ENCODE measurements around the gene EXOC3L2.

The EXOC3L2 gene

DNA sequence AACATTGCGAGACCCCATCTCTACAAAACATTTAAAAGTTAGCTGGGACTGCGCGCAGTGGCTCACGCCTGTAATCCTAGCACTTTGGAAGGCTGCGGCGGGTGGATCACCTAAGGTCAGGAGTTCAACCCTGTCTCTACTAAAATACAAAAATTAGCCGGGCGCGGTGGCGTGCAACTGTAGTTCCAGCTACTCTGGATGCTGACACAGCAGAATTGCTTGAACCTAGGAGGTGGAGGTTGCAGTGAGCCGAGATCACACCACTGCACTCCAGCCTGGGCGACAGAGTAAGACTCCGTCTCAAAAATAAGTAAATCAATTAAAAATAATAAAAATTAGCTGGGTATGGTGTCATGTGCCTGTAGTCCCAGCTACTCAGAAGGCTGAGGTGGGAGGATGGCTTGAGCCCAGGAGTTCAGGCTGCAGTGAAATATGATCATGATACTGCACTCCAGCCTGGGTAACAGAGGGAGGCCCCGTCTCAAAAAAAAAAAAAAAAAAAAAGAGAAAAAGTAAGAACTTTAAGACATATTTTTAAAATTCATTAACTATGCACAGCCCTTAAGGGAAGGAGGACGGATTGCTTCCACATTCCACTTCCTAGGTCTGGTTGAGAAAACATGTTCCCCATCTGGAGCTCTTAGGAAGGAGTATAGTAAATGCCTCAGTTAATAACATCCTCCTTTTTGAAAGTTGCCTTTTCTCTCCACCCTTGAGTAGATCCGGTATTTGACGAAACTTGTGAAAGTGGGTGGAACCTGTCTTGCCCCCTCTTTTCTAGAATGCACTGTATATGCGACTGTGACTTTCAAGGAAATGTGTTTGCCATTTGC, 26.1 kb downstream of the EXOC3L2 start:
- DNase-seq (ENCODE audit: low read depth in 2 of 2): no peak

DNA sequence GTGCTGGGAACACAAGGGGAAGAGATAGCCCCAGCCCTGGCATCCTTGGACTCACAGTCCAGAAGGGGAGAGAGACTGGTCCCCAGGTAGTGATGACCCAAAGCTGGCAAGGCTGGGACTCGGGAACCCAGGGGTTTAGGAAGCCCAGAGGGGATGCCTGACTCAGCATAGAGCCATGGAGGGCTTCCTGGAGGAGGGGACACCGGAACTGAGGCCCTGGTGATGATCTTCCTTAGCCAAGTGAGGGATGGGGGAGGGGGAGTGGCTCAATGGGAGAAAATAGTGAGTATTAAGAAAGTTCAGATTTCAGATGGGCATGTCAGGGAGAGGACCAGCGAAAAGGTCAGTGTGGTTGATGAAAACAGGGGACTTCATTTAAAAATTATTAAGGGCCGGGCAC, 26.8 kb downstream of the EXOC3L2 start:
- DNase-seq (ENCODE audit: low read depth in 2 of 2): no peak

DNA sequence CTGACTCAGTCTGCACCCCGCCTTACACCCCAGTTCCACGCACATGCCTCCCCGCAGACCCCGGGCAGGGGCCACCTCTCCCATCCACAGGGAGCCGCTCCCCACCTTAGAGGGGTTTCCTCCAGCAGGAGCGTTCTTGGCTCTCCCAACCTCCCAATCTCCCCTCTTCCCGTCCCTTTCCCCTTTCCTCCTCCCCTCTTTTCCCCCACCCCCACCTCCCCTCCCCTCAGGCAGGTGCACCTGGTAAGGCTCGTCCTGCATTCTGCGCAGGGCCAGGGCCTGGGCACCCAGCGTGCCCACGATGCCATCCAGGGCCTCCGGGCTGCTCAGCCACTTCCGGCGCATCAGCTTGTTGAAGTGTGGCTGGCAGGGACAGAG, 27.3 kb downstream of the EXOC3L2 start:
- DNase-seq (ENCODE audit: low read depth in 2 of 2): no peak

GRCh38 chr19:45217193-45217956, 27.8 kb downstream of the EXOC3L2 start:
- DNase-seq (ENCODE audit: low read depth in 2 of 2): no peak

GRCh38 chr19:45216667-45217066, 28.5 kb downstream of the EXOC3L2 start:
- DNase-seq (ENCODE audit: low read depth in 2 of 2): no peak

DNA sequence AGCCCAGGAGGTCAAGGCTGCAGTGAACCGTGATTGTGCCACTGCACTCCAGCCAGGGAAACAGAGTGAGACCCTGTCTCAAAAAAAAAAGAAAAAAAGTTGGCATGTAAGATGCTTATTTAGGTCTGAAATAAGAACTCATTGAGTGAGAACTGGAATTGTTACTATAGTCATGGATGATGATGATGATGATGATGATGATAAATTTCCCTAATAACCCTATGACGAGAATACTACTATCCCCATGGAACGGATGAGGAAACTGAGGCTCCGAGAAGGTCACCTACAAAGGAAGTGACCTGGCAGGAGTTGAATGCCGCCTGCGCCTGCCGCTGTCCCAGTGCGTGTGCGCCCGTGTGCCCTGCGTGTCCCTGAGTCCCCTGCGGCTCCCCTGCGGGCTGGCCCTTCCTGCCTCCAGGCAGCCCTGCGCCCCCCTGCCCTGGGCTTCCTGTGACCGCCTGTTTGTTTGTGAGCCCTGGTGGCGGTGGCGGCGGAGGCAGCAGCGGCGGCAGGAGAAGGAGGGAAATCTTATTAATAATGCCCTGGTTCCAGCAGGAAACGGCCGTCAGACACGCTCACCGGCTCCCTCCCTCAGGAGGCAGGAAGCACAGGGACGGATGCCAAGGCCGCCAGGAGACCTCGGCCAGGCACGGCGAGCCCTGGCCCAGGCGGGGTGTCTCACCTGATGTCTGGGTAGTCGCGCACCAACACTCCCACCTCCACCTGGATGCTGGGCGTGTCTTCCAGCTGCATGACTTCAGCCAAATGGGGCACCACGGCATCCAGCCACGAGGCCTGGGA, 29.6 kb downstream of the EXOC3L2 start:
- DNase-seq (ENCODE audit: low read depth in 2 of 2): no peak

DNA sequence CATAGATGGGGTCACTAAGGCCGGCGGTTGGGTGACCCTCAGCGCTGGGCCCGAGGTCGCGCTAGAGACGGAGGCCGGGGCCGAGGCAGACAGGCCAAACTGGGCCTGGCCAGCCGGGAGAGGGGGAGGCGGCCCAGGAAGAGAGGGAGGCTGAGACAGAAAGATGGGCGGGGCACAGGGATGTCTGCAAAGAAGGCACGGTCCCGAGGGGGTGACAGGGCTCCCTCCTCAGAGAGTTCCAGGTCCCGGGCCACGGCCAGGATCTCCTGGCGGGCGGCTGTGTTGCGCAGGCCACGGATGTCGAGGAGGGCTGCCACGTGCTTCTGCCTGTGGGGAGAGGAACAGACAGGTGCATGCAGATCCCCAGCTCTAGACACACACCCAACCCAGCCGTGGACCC, 32.2 kb downstream of the EXOC3L2 start:
- no peak for DNase-seq (ENCODE audit: low read depth in 2 of 2)

GRCh38 chr19:45211751-45212381, 33.3 kb downstream of the EXOC3L2 start:
- no peak for DNase-seq (ENCODE audit: low read depth in 2 of 2)

DNA sequence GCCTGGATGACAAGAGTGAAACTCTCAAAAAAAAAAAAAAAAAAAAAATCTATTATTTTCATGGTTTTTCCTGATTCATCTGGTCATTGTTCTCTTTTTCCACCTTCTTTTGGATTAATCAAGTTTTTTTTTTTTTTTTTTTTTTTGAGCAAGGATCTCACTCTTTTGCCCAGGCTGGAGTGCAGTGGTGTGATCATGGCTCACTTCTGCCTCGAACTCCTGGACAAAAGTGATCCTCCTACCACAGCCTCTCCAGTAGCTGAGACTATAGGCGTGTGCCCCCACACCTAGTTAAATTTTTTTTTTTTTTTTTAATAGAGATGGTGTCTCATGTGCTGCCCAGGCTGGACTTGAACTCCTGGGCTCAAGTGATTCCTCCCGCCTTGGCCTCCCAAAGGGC, 38.9 kb downstream of the EXOC3L2 start:
- DNase-seq (ENCODE audit: low read depth in 2 of 2): no peak

DNA sequence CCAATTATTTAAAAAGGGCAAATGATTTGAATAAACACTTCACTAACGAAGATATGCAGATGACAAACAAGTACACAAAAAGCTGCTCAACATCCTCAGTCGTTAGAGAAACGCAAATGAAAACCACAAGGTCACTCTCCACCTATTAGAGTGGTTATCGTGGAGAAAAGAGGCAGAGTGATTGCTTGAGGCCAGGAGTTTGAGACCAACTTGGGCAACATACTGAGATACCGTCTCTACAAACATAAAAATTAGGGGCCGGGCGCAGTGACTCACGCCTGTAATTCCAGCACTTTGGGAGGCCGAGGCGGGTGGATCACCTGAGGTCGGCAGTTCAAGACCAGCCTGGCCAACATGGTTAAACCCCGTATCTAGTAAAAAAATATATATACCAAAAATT, 39.4 kb downstream of the EXOC3L2 start:
- DNase-seq (ENCODE audit: low read depth in 2 of 2): no peak

DNA sequence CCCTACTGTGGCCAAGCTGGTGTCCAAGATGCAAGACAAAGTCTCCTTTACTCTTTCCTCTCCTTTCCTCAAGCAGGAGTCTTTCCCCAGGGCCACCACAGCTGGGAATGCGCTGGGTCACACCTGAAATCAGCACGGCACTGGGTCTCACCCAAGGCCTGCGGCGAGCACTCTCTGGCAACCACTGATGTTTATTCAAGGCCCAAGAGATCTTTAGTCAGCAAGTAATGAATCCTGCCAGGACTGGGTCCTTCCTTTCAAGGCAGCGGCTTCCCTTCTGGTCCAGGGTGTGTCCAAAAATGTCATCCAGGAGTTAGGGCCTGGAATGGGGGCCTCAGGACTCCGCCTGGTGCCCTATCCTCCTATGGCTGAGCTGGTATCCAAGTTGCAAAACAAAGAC, 42.6 kb downstream of the EXOC3L2 start:
- no peak for DNase-seq (ENCODE audit: low read depth in 2 of 2)

DNA sequence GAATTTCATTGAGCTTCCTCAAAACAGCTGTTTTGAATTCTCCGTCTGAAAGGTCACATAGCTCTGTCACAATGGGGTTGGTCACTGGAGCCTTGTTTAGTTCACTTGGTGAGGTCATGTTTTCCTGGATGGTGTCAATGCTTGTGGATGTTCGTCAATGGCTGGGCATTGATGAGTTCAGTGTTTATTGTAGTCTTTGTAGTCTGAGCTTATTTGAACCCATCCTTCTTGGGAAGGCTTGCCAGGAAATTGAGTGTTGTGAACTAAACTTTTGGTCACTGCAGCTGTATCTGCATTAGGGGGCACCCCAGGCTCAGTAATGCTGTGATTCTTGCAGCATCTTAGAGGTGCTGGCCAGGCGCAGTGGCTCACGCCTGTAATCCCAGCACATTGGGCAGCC, 44.6 kb downstream of the EXOC3L2 start:
- no peak for DNase-seq (ENCODE audit: low read depth in 2 of 2)

- DNase-seq (ENCODE audit: low read depth in 2 of 2): no peak
These were observed 49.4 kb downstream of the EXOC3L2 start for GRCh38 chr19:45195764-45196163.

DNA sequence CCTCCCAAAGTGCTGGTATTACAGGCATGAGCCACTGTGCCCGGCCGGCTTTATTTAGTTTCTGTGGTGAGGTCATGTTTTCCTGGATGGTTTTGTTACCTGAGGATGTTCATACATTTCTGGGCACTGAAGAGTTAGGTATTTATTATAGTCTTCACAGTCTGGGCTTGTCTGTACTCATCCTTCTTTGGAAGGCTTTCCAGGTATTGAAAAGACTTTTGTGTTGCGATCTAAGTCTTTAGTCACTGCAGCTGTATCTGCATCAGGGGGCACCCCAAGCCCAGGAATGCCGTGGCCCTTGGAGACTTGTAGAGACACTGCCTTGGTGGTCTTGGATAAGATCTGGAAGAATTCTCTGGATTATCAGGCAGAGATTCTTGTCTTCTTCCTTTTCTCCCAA, 53.8 kb downstream of the EXOC3L2 start:
- DNase-seq (ENCODE audit: low read depth in 2 of 2): no peak

- no peak for DNase-seq (ENCODE audit: low read depth in 2 of 2)
These were observed 55.2 kb downstream of the EXOC3L2 start for GRCh38 chr19:45189971-45190370.

DNA sequence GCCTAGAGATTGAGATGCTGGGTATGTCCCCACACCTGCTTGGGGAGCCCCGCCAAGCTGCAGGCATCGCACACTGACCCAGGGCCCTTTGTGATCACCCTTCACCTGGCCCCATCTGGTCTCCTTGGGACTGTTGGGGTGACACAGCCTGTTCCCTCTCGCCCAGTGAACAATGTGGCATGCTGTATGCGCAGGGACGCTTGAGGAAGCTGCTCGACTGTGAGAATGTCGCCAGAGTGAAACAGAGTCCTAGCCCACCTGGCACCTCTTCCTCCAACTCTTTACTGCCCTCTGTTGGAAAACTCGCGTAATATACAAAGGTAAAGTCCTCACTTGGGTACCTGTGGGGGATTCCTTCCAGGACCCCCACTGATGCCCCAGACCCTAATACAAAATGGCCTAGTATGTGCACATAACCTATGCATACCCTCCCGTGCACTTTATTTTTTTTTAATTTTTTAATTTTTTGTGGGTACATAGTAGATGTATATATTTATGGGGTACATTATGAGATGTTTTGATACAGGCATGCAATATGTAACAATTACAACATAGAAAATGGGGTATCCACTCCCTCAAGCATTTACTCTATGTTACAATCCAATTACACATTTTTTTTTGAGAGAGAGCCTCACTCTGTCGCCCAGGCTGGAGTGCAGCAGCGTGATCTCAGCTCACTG, 57.6 kb downstream of the EXOC3L2 start:
- no peak for DNase-seq (ENCODE audit: low read depth in 2 of 2)

GRCh38 chr19:45186509-45187334, 58.5 kb downstream of the EXOC3L2 start:
- DNase-seq (ENCODE audit: low read depth in 2 of 2): no peak

DNA sequence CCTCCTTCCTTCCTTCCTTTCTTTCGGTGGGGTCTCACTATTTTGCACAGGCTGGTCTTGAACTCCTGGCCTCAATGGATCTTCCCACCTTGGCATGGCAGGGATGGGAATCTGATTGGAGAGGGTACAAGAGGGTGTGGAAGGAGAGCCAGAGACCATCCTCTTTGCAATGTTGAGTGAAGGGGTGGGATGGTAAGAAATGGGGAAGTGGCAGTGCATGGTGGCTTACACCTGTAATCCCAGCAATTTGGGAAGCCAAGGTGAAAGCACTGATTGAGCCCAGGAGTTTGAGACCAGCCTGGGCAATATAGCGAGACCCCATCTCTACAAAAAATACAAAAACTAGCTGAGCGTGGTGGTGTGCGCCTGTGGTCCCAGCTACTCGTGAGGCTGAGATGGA, 61.1 kb downstream of the EXOC3L2 start:
- DNase-seq (ENCODE audit: low read depth in 2 of 2): no peak

DNA sequence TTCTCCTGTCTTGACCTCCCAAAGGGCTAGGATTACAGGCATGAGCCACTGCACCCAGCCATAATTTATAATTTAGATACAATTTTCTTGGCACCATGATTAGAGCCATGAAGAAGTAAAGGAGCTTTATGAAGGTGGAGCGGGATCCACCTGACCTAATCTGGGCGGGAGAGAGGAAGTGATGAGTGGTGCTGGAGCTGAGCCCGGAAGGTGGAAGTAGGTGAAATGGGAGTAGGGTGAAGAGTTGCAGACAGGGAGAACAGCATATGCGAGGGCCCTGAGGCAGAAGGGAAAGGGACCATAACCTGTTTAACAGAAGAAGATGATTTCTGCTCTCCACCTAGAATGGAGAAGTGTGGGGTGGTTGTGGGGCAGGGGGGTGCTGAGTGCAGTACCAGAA, 62.4 kb downstream of the EXOC3L2 start:
- no peak for DNase-seq (ENCODE audit: low read depth in 2 of 2)

- DNase-seq (ENCODE audit: low read depth in 2 of 2): no peak
These were observed 64.3 kb downstream of the EXOC3L2 start for GRCh38 chr19:45180936-45181335.

Measured in stimulated activated CD4-positive, alpha-beta T cell treated with anti-CD3 and anti-CD28 coated beads, Interleukin-12 subunit alpha, Interleukin-12 subunit beta, amount 100 ng/mL, for 24 hours (primary cell).